ENCODE measurements around the gene UTP20. TPM values are rescaled to one million over a fixed set of nuclear protein-coding genes. Genes with fewer than 3 reads are reported as not detected.

Gene UTP20
- polyA plus RNA-seq, 1 experiment, result 14.5 TPM

DNA sequence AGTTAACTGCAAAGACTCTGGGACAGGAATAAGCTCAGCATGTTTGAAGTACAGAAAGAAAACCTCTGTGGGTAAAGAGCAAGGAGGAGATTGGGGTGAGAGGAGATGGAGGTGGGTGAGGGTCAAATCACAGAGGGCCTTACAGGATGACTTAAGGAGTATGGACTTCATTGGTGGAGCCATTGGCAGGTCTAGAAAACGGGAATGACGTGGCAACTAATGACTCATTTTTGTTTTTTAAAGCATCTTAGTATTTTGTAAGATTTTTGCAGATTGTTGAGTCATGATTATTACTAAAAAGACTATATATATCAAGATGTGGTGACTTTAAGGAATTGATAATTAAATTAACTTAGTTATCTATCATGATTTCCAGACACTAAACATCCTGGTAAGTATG, 18.5 kb downstream of the UTP20 start:
- POLR2A ChIA-PET, result no interaction called here
- no peaks in the 10 kb centered on the region for H3K27me3 ChIP-seq (ENCODE audit: control insufficient read depth, insufficient read depth, low read length)
- no peak for DNase-seq (ENCODE audit: low read depth, low spot score)
- no peak overlapping the region for H3K4me3 ChIP-seq (ENCODE audit: low read depth, low read length)
- CTCF ChIA-PET, result interaction anchor here (1.6 kb wide), 1 partner anchor 26 kb away, joined by 6 read pairs; no protein-coding TSS in a partner anchor
- TF ChIP-seq, protein P1, sequence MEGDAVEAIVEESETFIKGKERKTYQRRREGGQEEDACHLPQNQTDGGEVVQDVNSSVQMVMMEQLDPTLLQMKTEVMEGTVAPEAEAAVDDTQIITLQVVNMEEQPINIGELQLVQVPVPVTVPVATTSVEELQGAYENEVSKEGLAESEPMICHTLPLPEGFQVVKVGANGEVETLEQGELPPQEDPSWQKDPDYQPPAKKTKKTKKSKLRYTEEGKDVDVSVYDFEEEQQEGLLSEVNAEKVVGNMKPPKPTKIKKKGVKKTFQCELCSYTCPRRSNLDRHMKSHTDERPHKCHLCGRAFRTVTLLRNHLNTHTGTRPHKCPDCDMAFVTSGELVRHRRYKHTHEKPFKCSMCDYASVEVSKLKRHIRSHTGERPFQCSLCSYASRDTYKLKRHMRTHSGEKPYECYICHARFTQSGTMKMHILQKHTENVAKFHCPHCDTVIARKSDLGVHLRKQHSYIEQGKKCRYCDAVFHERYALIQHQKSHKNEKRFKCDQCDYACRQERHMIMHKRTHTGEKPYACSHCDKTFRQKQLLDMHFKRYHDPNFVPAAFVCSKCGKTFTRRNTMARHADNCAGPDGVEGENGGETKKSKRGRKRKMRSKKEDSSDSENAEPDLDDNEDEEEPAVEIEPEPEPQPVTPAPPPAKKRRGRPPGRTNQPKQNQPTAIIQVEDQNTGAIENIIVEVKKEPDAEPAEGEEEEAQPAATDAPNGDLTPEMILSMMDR (IDR thresholded peaks at IDR 0.05; ENCODE audit: low read depth, low read length), result no peak
- peak overlapping the region; percentile 22 for H3K27ac ChIP-seq (ENCODE audit: low read depth, low read length)
- H3K9me3 ChIP-seq (ENCODE audit: control insufficient read depth, insufficient read depth, low read length), result no peaks in the 10 kb centered on the region

DNA sequence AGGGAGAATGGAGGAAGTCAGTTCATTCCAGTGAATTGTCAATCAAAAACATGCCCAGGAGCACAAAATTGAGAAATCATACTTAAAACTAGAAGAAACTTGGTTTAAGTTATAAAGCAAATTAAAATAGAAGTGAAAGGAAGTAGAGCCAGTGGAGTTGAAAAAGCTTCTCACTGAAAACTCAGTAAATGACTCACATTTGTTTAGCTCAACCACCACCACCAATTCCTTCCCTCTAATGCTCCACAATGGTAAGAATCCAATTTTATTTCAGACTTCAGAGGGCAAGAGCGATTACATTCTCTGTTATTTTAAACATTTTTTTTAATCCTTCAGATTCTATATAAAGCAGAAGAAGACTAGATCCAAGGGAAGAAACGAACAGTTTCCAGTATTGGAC, 19.4 kb downstream of the UTP20 start:
- ChIA-PET CTCF (interaction anchor here (1.6 kb wide), 1 partner anchor 25 kb away, joined by 6 read pairs; no protein-coding TSS in a partner anchor), POLR2A (no interaction called here)
- no peak overlapping the region for H3K27ac ChIP-seq (ENCODE audit: low read depth, low read length)
- no peak overlapping the region for H3K4me3 ChIP-seq (ENCODE audit: low read depth, low read length)
- TF ChIP-seq, protein P1 (IDR thresholded peaks at IDR 0.05; ENCODE audit: low read depth, low read length), result no peak
- H3K9me3 ChIP-seq (ENCODE audit: control insufficient read depth, insufficient read depth, low read length), result no peaks in the 10 kb centered on the region
- DNase-seq (ENCODE audit: low read depth, low spot score), result no peak
- H3K27me3 ChIP-seq (ENCODE audit: control insufficient read depth, insufficient read depth, low read length), result no peaks in the 10 kb centered on the region

DNA sequence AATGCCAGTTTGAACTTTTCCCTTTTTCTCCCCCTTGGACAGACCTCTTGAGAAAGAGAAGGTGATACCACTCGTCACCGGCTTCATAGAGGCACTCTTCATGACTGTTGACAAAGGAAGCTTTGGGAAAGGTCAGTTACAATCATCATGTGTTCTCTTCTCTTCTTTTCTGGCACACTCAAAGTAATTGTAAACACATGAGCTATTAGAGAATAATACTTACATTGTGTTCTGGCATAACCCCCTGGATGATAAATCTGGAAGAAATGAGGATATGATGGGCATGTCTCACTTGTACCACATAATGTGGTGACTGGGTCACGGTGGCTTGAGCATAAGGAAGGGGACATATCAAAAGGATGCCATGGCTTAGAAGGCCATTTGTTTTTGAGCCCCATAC, 20.0 kb downstream of the UTP20 start:
- ChIA-PET CTCF (interaction anchor here (1.6 kb wide), 1 partner anchor 24 kb away, joined by 6 read pairs; no protein-coding TSS in a partner anchor), POLR2A (no interaction called here)
- Histone ChIP-seq H3K4me3 (ENCODE audit: low read depth, low read length) (no peak overlapping the region), H3K27ac (ENCODE audit: low read depth, low read length) (no peak overlapping the region), H3K9me3 (ENCODE audit: control insufficient read depth, insufficient read depth, low read length) (no peaks in the 10 kb centered on the region), H3K27me3 (ENCODE audit: control insufficient read depth, insufficient read depth, low read length) (no peaks in the 10 kb centered on the region)
- TF ChIP-seq, protein P1 (IDR thresholded peaks at IDR 0.05; ENCODE audit: low read depth, low read length), result no peak
- DNase-seq (ENCODE audit: low read depth, low spot score), result no peak

DNA sequence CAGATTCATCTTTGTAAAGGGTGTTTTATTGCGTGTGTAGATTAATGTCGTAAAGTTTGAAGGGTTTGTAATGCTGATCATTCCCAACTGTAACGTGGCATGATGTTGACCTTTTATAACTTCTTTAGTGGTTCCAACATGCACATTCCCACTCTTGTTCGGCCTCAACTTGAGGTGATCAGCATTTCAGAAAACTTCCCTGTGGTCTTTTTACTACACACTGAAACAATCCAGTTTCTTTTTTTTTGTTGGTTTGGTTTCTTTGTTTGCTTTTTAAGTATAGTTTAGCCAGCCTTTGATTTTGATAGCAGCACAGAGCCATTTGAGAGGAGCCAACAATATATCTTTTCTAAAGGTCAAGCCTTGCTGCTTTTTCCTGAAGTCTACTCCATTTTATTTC, 22.8 kb downstream of the UTP20 start:
- no peak overlapping the region for H3K27ac ChIP-seq (ENCODE audit: low read depth, low read length)
- H3K27me3 ChIP-seq (ENCODE audit: control insufficient read depth, insufficient read depth, low read length), result no peaks in the 10 kb centered on the region
- no peak for DNase-seq (ENCODE audit: low read depth, low spot score)
- POLR2A ChIA-PET, result no interaction called here
- TF ChIP-seq, protein P1 (IDR thresholded peaks at IDR 0.05; ENCODE audit: low read depth, low read length), result no peak
- H3K9me3 ChIP-seq (ENCODE audit: control insufficient read depth, insufficient read depth, low read length), result no peaks in the 10 kb centered on the region
- H3K4me3 ChIP-seq (ENCODE audit: low read depth, low read length), result no peak overlapping the region
- CTCF ChIA-PET, result no interaction called here

DNA sequence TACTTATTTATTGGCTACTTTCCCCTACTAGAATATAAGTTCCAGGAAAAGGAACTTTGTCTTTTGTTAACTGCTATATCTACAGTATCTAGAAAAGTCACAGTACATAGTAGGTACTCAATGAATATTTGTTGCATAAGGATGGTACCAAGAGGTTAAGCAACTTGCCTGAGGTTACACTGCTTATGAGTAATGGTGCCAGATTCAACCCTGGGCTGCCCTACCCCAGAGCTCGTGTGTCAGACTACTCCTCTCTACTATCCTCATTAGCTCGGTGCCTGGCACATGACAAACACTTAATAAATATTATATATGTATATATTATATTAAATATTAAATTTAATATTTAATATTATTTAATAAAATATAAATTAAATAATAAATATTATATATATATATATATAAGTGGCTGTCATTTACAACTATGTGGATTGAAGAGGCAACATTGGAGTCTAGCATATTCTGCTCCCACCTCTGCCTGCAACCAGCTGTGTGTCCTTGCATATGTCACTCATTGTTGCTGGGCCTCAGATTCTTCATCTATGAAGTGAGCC, 25.4 kb downstream of the UTP20 start:
- H3K4me3 ChIP-seq (ENCODE audit: low read depth, low read length), result no peak overlapping the region
- CTCF ChIA-PET, result interaction anchor here (1.1 kb wide), 1 partner anchor 18 kb away, joined by 3 read pairs; no protein-coding TSS in a partner anchor
- TF ChIP-seq, protein P1 (IDR thresholded peaks at IDR 0.05; ENCODE audit: low read depth, low read length), result no peak
- H3K9me3 ChIP-seq (ENCODE audit: control insufficient read depth, insufficient read depth, low read length), result no peaks in the 10 kb centered on the region
- POLR2A ChIA-PET, result no interaction called here
- no peak for DNase-seq (ENCODE audit: low read depth, low spot score)
- H3K27ac ChIP-seq (ENCODE audit: low read depth, low read length), result no peak overlapping the region
- no peaks in the 10 kb centered on the region for H3K27me3 ChIP-seq (ENCODE audit: control insufficient read depth, insufficient read depth, low read length)
